NB4 (cell line): ENCODE data around the gene FRZB.

ENCODE experiments used
- CTCF ChIP-seq: IDR thresholded peaks from one replicate; pipeline ENCODE4 v1.5.1; 2012; ENCODE audit warnings: low read depth, low read length
- POLR2A ChIP-seq: IDR thresholded peaks from 2 replicates; pipeline ENCODE4 v1.6.1; 2011; ENCODE audit warnings: mild to moderate bottlenecking; ENCODE audit not compliant: insufficient read length; ENCODE audit errors: extremely low read depth

GRCh38 chr2:182895798-182896197 is 29.4 kb upstream of the FRZB start:
- TF ChIP-seq POLR2A: no peak
- no peak for TF ChIP-seq CTCF
